Subcutaneous abdominal adipose tissue (tissue), 5 donors: Measurements from ENCODE around the gene MXRA8.
A peak's percentile ranks its signal among the peaks of the same experiment; 100 is the strongest.

Experiments
- H3K27ac ChIP-seq: one replicate; pipeline ENCODE4 v1.7.0; 2013; ENCODE audit warnings: low read depth, mild to moderate bottlenecking, inconsistent platforms, low read length, moderate library complexity
- H3K27me3 ChIP-seq, 5 donors: one replicate each; pipeline ENCODE4 v1.7.0; 2013; ENCODE audit warnings: low read length in 5 of 5, inconsistent platforms in 1 of 5; ENCODE audit not compliant: control insufficient read depth in 5 of 5, insufficient read depth in 4 of 5
- H3K36me3 ChIP-seq, 5 donors: one replicate each; pipeline ENCODE4 v1.7.0; 2013; ENCODE audit warnings: low read length in 5 of 5; ENCODE audit not compliant: control insufficient read depth in 5 of 5, insufficient read depth in 5 of 5
- H3K4me1 ChIP-seq, 5 donors: one replicate each; pipeline ENCODE4 v1.7.0; 2013; ENCODE audit warnings: low read length in 5 of 5, mild to moderate bottlenecking in 3 of 5, moderate library complexity in 1 of 5; ENCODE audit not compliant: control insufficient read depth in 5 of 5, insufficient read depth in 5 of 5
- H3K4me3 ChIP-seq, 5 donors: one replicate each; pipeline ENCODE4 v1.7.0; 2013; ENCODE audit warnings: low read length in 5 of 5, low read depth in 1 of 5
- H3K9ac ChIP-seq, 5 donors: one replicate each; pipeline ENCODE4 v1.7.0; 2013; ENCODE audit warnings: low read length in 5 of 5, mild to moderate bottlenecking in 4 of 5, moderate library complexity in 3 of 5
- H3K9me3 ChIP-seq, 5 donors: one replicate each; pipeline ENCODE4 v1.7.0; 2013; ENCODE audit warnings: low read length in 5 of 5; ENCODE audit not compliant: control insufficient read depth in 5 of 5
- donor health status: healthy.
- donor health status: healthy.
- donor health status: healthy.
- donor health status: healthy.
- donor health status: healthy.

MXRA8 gene

GRCh38 chr1:1309251-1310108 is 48.9 kb downstream of the MXRA8 start:
- H3K36me3 ChIP-seq = peaks cover 0 to 48% (median 42%) of the 10 kb centered on the region in 5 donors
- H3K9ac ChIP-seq = peak overlapping the region in 4 of 5 donors; percentile 64 to 80 (median 70)
- no peaks in the 10 kb centered on the region for H3K27me3 ChIP-seq
- H3K4me1 ChIP-seq = peaks cover 5 to 45% (median 43%) of the 10 kb centered on the region in 5 donors
- peak overlapping the region in 4 of 5 donors; percentile 61 to 81 (median 70) for H3K4me3 ChIP-seq
- peak overlapping the region; percentile 60 for H3K27ac ChIP-seq
- no peaks in the 10 kb centered on the region for H3K9me3 ChIP-seq

GRCh38 chr1:1308756-1309250 is 49.6 kb downstream of the MXRA8 start:
- no peaks in the 10 kb centered on the region for H3K9me3 ChIP-seq
- H3K9ac ChIP-seq = peak overlapping the region in 4 of 5 donors; percentile 64 to 80 (median 70)
- H3K27me3 ChIP-seq = no peaks in the 10 kb centered on the region
- H3K36me3 ChIP-seq = peaks cover 0 to 41% (median 35%) of the 10 kb centered on the region in 5 donors
- H3K27ac ChIP-seq = peak overlapping the region; percentile 60
- peak overlapping the region in 4 of 5 donors; percentile 61 to 81 (median 70) for H3K4me3 ChIP-seq
- peaks cover 5 to 52% (median 50%) of the 10 kb centered on the region in 5 donors for H3K4me1 ChIP-seq

- peak within 1 kb of the TSS; percentile 62 to 93 (median 78) for H3K4me3 ChIP-seq
- H3K9me3 ChIP-seq = no peaks in the 10 kb centered on the region
- H3K9ac ChIP-seq = peak within 1 kb of the TSS in 4 of 5 donors; percentile 64 to 80 (median 70)
- peaks cover 5 to 56% (median 53%) of the 10 kb centered on the region in 5 donors for H3K4me1 ChIP-seq
- H3K27ac ChIP-seq = peak within 1 kb of the TSS; percentile 69
- H3K36me3 ChIP-seq = peaks cover 0 to 34% (median 28%) of the 10 kb centered on the region in 5 donors
- no peaks in the 10 kb centered on the region for H3K27me3 ChIP-seq
Measured at GRCh38 chr1:1307923-1308755, 50.2 kb downstream of the MXRA8 start, which contains the start of the genes ACAP3 and PUSL1. Gene ACAP3, minus strand, starts transcription at chr1:1307930. Its CDS starts 115 bp downstream, at chr1:1307815. Gene PUSL1, plus strand, starts transcription at chr1:1308597. Its CDS starts 47 bp downstream, at chr1:1308644.

GRCh38 chr1:1307261-1307922 is 51.0 kb downstream of the MXRA8 start:
- Histone ChIP-seq H3K36me3 (peaks cover 0 to 27% (median 21%) of the 10 kb centered on the region in 5 donors), H3K9ac (peak overlapping the region in 4 of 5 donors; percentile 58 to 73 (median 66)), H3K4me3 (peak overlapping the region; percentile 26 to 93 (median 78)), H3K9me3 (no peaks in the 10 kb centered on the region), H3K4me1 (peaks cover 5 to 56% (median 53%) of the 10 kb centered on the region in 5 donors), H3K27ac (no peak overlapping the region), H3K27me3 (no peaks in the 10 kb centered on the region)

- H3K4me1 ChIP-seq = peaks cover 5 to 56% (median 53%) of the 10 kb centered on the region in 5 donors
- peak overlapping the region; percentile 26 to 93 (median 78) for H3K4me3 ChIP-seq
- peak overlapping the region in 3 of 5 donors; percentile 62 to 75 (median 69) for H3K9ac ChIP-seq
- H3K27ac ChIP-seq = no peak overlapping the region
- no peaks in the 10 kb centered on the region for H3K27me3 ChIP-seq
- no peaks in the 10 kb centered on the region for H3K9me3 ChIP-seq
- peaks cover 0 to 20% (median 16%) of the 10 kb centered on the region in 5 donors for H3K36me3 ChIP-seq
Measured at GRCh38 chr1:1306661-1307260, 51.6 kb downstream of the MXRA8 start.

GRCh38 chr1:1306070-1306660 is 52.2 kb downstream of the MXRA8 start:
- Histone ChIP-seq H3K36me3 (peaks cover 0 to 14% (median 10%) of the 10 kb centered on the region in 5 donors), H3K27ac (no peak overlapping the region), H3K4me1 (peaks cover 5 to 56% (median 53%) of the 10 kb centered on the region in 5 donors), H3K27me3 (no peaks in the 10 kb centered on the region), H3K9me3 (no peaks in the 10 kb centered on the region), H3K9ac (peak overlapping the region in 3 of 5 donors; percentile 62 to 75 (median 69)), H3K4me3 (peak overlapping the region; percentile 26 to 93 (median 78))

GRCh38 chr1:1305300-1306069 is 52.9 kb downstream of the MXRA8 start:
- Histone ChIP-seq H3K36me3 (peaks cover 0 to 8% (median 6%) of the 10 kb centered on the region in 5 donors), H3K4me1 (peaks cover 5 to 56% (median 53%) of the 10 kb centered on the region in 5 donors), H3K9ac (peak overlapping the region in 4 of 5 donors; percentile 17 to 75 (median 57)), H3K4me3 (peak overlapping the region; percentile 38 to 81 (median 72)), H3K27me3 (no peaks in the 10 kb centered on the region), H3K27ac (no peak overlapping the region), H3K9me3 (no peaks in the 10 kb centered on the region)
